Panc1 (cell line): ENCODE data around the gene HDGFL2. TPM values are rescaled to one million over a fixed set of nuclear protein-coding genes. Genes with fewer than 3 reads are reported as not detected.

Source experiments
- ATAC-seq: fragments of 200-7000 bp; cut with Tn5 transposase; 2 replicates; pipeline ENCODE4 v1.9.1; 2020; ENCODE audit warnings: mild to moderate bottlenecking, moderate library complexity
- BruUV-seq: library from RNA; stranded (reverse); fragments of 400-500 nt; replicated peaks from 2 replicates; lab custom pipeline; 2021; lab: Mats Ljungman, UMichigan
- CTCF ChIA-PET: fragments of 300-600 bp; sonication (Branson Sonifier 250); formaldehyde crosslinking; loops from one replicate; lab custom pipeline; 2022; ENCODE audit warnings: antibody characterized with exemption; lab: Charles Lee
- POLR2A ChIA-PET: fragments of 300-600 bp; sonication (Branson Sonifier 250); formaldehyde crosslinking; loops from one replicate; lab custom pipeline; 2022; ENCODE audit warnings: antibody characterized with exemption; lab: Charles Lee
- DNase-seq: peaks from one replicate; pipeline ENCODE4 v3.0.0-alpha.2; 2010; ENCODE audit warnings: low read depth, low spot score
- H3K27ac ChIP-seq: 2 replicates; pipeline ENCODE4 v1.5.1; 2011; ENCODE audit warnings: mild to moderate bottlenecking, low read length, inconsistent platforms
- H3K27me3 ChIP-seq: fragments of 200-500 bp; sonication (Bioruptor generic); 2 replicates; pipeline ENCODE4 v1.6.0; 2014; ENCODE audit warnings: low read length, inconsistent platforms; ENCODE audit not compliant: control insufficient read depth, insufficient read depth
- H3K36me3 ChIP-seq: fragments of 200-500 bp; sonication (Bioruptor generic); 2 replicates; pipeline ENCODE4 v1.5.1; 2014; ENCODE audit warnings: inconsistent platforms, mild to moderate bottlenecking, low read length, moderate library complexity; ENCODE audit not compliant: control insufficient read depth, insufficient read depth
- H3K4me1 ChIP-seq: 2 replicates; pipeline ENCODE4 v1.5.1; 2011; ENCODE audit warnings: inconsistent platforms, mild to moderate bottlenecking, low read length, moderate library complexity; ENCODE audit not compliant: control insufficient read depth, insufficient read depth
- H3K4me3 ChIP-seq, 2 experiments: 2 replicates each; pipeline ENCODE4 v1.5.1; 2011 to 2012; ENCODE audit warnings: low read depth in 2 of 2, low read length in 2 of 2, mild to moderate bottlenecking in 2 of 2, inconsistent platforms in 1 of 2, moderate library complexity in 1 of 2
- H3K9me3 ChIP-seq: fragments of 200-500 bp; sonication (Bioruptor generic); 2 replicates; pipeline ENCODE4 v1.5.1; 2014; ENCODE audit warnings: low read depth, mild to moderate bottlenecking, inconsistent platforms, low read length, moderate library complexity; ENCODE audit not compliant: control insufficient read depth, insufficient read depth
- CTCF ChIP-seq: fragments of 450-650 bp; IDR thresholded peaks from 2 replicates; pipeline ENCODE4 v1.5.1; 2017; ENCODE audit warnings: mild to moderate bottlenecking
- POLR2AphosphoS5 ChIP-seq: IDR thresholded peaks from 2 replicates; pipeline ENCODE4 v1.6.1; 2012; ENCODE audit warnings: mild to moderate bottlenecking, low read depth, low read length, moderate library complexity
- REST ChIP-seq, 2 experiments: IDR thresholded peaks; 2 replicates each; pipeline ENCODE4 v1.6.1; 2011 to 2012; ENCODE audit warnings: low read depth in 2 of 2, control low read depth in 1 of 2, low read length in 1 of 2, mild to moderate bottlenecking in 1 of 2, moderate library complexity in 1 of 2; ENCODE audit not compliant: insufficient read depth in 1 of 2
- SIN3A ChIP-seq: IDR thresholded peaks from 2 replicates; pipeline ENCODE4 v1.6.1; 2012; ENCODE audit warnings: low read depth, mild to moderate bottlenecking, low read length, moderate library complexity, borderline replicate concordance; ENCODE audit not compliant: insufficient read depth
- TCF7L2 ChIP-seq: IDR thresholded peaks from 2 replicates; pipeline ENCODE4 v1.6.1; 2011; ENCODE audit warnings: mild to moderate bottlenecking, low read depth, low read length, inconsistent platforms
- in situ Hi-C: cut with HindIII; loops from 2 replicates; pipeline ENCODE4 v1.10.0; 2016; ENCODE audit warnings: low sequenced_read_pairs, low pct_unique_long_range_greater_than_20kb
- intact Hi-C: fragments of 100-400 bp; cut with micrococcal nuclease; formaldehyde crosslinking; loops from one replicate; pipeline ENCODE4 v1.10.0; 2022; ENCODE audit not compliant: unreplicated experiment
- total RNA-seq: library from RNA; stranded (reverse); gene quantifications from one replicate; pipeline ENCODE4 v1.2.1, GENCODE V29; 2021; ENCODE audit not compliant: unreplicated experiment

Gene HDGFL2
- total RNA-seq, 1 experiment from 2014 or later, result 56.9 TPM

- in situ Hi-C loops (no loop called here), intact Hi-C loops (no loop called here)
- H3K36me3 ChIP-seq, result no peaks in the 10 kb centered on the region
- no peaks in the 10 kb centered on the region for H3K9me3 ChIP-seq
- H3K4me3 ChIP-seq, result no peak overlapping the region
- H3K27me3 ChIP-seq, result no peaks in the 10 kb centered on the region
- ChIA-PET POLR2A (no interaction called here), CTCF (no interaction called here)
- H3K4me1 ChIP-seq, result no peaks in the 10 kb centered on the region
- TF ChIP-seq TCF7L2 (no peak), SIN3A (no peak), REST (IDR thresholded peaks at IDR 0.05; ENCODE audit: insufficient read depth in 1 of 2, low read depth in 2 of 2, low read length in 1 of 2) (no peak), POLR2AphosphoS5 (no peak), CTCF (no peak)
- no peak for ATAC-seq
- no TSS peak for BruUV-seq
- no peak for DNase-seq
- no peak overlapping the region for H3K27ac ChIP-seq
Observed at GRCh38 chr19:4452230-4452990, 19.7 kb upstream of the HDGFL2 start.

GRCh38 chr19:4453232-4454179 lies 18.6 kb upstream of the HDGFL2 start:
- ATAC-seq (no peak), DNase-seq (no peak)
- Histone ChIP-seq H3K9me3 (no peaks in the 10 kb centered on the region), H3K27ac (no peak overlapping the region), H3K36me3 (no peaks in the 10 kb centered on the region), H3K4me3 (no peak overlapping the region), H3K27me3 (no peaks in the 10 kb centered on the region), H3K4me1 (no peaks in the 10 kb centered on the region)
- ChIA-PET CTCF (no interaction called here), POLR2A (no interaction called here)
- BruUV-seq, result no TSS peak
- in situ Hi-C loops (no loop called here), intact Hi-C loops (no loop called here)
- TF ChIP-seq REST (IDR thresholded peaks at IDR 0.05; ENCODE audit: insufficient read depth in 1 of 2, low read depth in 2 of 2, low read length in 1 of 2) (no peak), TCF7L2 (no peak), POLR2AphosphoS5 (no peak), CTCF (no peak), SIN3A (no peak)
